ENCODE data around the gene CERS2. TPM values are rescaled to one million over a fixed set of nuclear protein-coding genes. Genes with fewer than 3 reads are reported as not detected.

The CERS2 gene
- total RNA-seq, 1 donor: 159 TPM

- TF ChIP-seq CTCF (IDR thresholded peaks at IDR 0.05; ENCODE audit: extremely low read depth, low read depth, low read length): peak; percentile 90
- no peaks in the 10 kb centered on the region for H4K20me1 ChIP-seq (ENCODE audit: insufficient read depth, low read length)
- no peaks in the 10 kb centered on the region for H3K9me3 ChIP-seq (ENCODE audit: low read depth, low read length)
- peaks cover 12% of the 10 kb centered on the region for H3K4me1 ChIP-seq (ENCODE audit: insufficient read depth, low read length)
- peaks cover 4% of the 10 kb centered on the region for H3K36me3 ChIP-seq (ENCODE audit: insufficient read depth, low read length)
- H3K4me3 ChIP-seq (ENCODE audit: insufficient read depth, low read length): no peak overlapping the region
- H3K27ac ChIP-seq (ENCODE audit: low read depth, low read length): peak overlapping the region; percentile 8
- peaks cover 14% of the 10 kb centered on the region for H3K79me2 ChIP-seq (ENCODE audit: insufficient read depth, low read length)
- peak; percentile 92 for DNase-seq (ENCODE audit: insufficient read length, low spot score, missing footprints)
- H3K27me3 ChIP-seq (ENCODE audit: insufficient read depth, low read length): no peaks in the 10 kb centered on the region
- peak overlapping the region; percentile 38 for H3K4me2 ChIP-seq (ENCODE audit: insufficient read depth, low read length)
- no peak overlapping the region for H2AFZ ChIP-seq (ENCODE audit: low read length)
Observed at GRCh38 chr1:150922519-150922975, 52.1 kb downstream of the CERS2 start.

- H3K4me1 ChIP-seq (ENCODE audit: insufficient read depth, low read length): no peaks in the 10 kb centered on the region
- H3K4me3 ChIP-seq (ENCODE audit: insufficient read depth, low read length): no peak overlapping the region
- no peak for TF ChIP-seq CTCF (IDR thresholded peaks at IDR 0.05; ENCODE audit: extremely low read depth, low read depth, low read length)
- no peak overlapping the region for H3K27ac ChIP-seq (ENCODE audit: low read depth, low read length)
- H3K27me3 ChIP-seq (ENCODE audit: insufficient read depth, low read length): no peaks in the 10 kb centered on the region
- H3K79me2 ChIP-seq (ENCODE audit: insufficient read depth, low read length): no peaks in the 10 kb centered on the region
- H3K36me3 ChIP-seq (ENCODE audit: insufficient read depth, low read length): no peaks in the 10 kb centered on the region
- H4K20me1 ChIP-seq (ENCODE audit: insufficient read depth, low read length): no peaks in the 10 kb centered on the region
- DNase-seq (ENCODE audit: insufficient read length, low spot score, missing footprints): no peak
- no peak overlapping the region for H3K4me2 ChIP-seq (ENCODE audit: insufficient read depth, low read length)
- no peak overlapping the region for H2AFZ ChIP-seq (ENCODE audit: low read length)
- H3K9me3 ChIP-seq (ENCODE audit: low read depth, low read length): no peaks in the 10 kb centered on the region
Observed at GRCh38 chr1:150917387-150917786, 57.2 kb downstream of the CERS2 start.

Small RNAs within 50 kb of the gene (small RNA-seq; reads per million reads assigned to genes)
- 0.60 reads per million for gene RNU6-884P

Other genes with a start within 250 kb of the CERS2 start
- gene CTSS, start 209.1 kb downstream of the CERS2 start, total RNA-seq: 10.9 and 16.3 TPM in 2 replicates
- 617 and 761 TPM in 2 replicates for gene CTSK, start 166.6 kb downstream of the CERS2 start, total RNA-seq
- gene ARNT, start 98.2 kb downstream of the CERS2 start, total RNA-seq: 61.9 and 63.3 TPM in 2 replicates
- gene CTXND2, start 87.7 kb downstream of the CERS2 start, total RNA-seq: not detected in 2 replicates
- 38.0 and 42.3 TPM in 2 replicates for gene SETDB1, start 48.5 kb downstream of the CERS2 start, total RNA-seq
- gene ANXA9, start 7.5 kb upstream of the CERS2 start, total RNA-seq: under 0.01 TPM in 2 replicates
- gene MINDY1, start 32.1 kb upstream of the CERS2 start, total RNA-seq: 17.1 and 18.1 TPM in 2 replicates
- gene PRUNE1, start 33.6 kb upstream of the CERS2 start, total RNA-seq: 8.3 and 11.6 TPM in 2 replicates
- under 0.01 and 1.2 TPM in 2 replicates for gene BNIPL, start 61.8 kb upstream of the CERS2 start, total RNA-seq
- gene C1orf56, start 72.9 kb upstream of the CERS2 start, total RNA-seq: 4.4 and 5.4 TPM in 2 replicates
- 44.8 and 49.6 TPM in 2 replicates for gene CDC42SE1, start 84.8 kb upstream of the CERS2 start, total RNA-seq
- gene MLLT11, start 85.6 kb upstream of the CERS2 start, total RNA-seq: 1.4 and 1.8 TPM in 2 replicates
- 15.6 and 16.3 TPM in 2 replicates for gene GABPB2, start 95.9 kb upstream of the CERS2 start, total RNA-seq
- gene SEMA6C, start 171.8 kb upstream of the CERS2 start, total RNA-seq: 1.5 and 2.2 TPM in 2 replicates
- gene TNFAIP8L2, start 181.8 kb upstream of the CERS2 start, total RNA-seq: not detected in 2 replicates
- gene LYSMD1, start 191.1 kb upstream of the CERS2 start, total RNA-seq: 10.6 and 12.7 TPM in 2 replicates
- 25.3 and 26.8 TPM in 2 replicates for gene SCNM1, start 191.3 kb upstream of the CERS2 start, total RNA-seq
- 0.36 TPM in 1 of 2 replicates, not detected in the other for gene TMOD4, start 201.1 kb upstream of the CERS2 start, total RNA-seq
- 34.7 and 35.1 TPM in 2 replicates for gene VPS72, start 215.4 kb upstream of the CERS2 start, total RNA-seq
- 64.5 and 67.7 TPM in 2 replicates for gene PIP5K1A, start 223.7 kb upstream of the CERS2 start, total RNA-seq